HG02642 (cell line): Measurements from ENCODE around the gene STRIT1.

Source experiments
- ATAC-seq: cut with Tn5 transposase; IDR thresholded peaks from one replicate; pipeline ENCODE4 v1.9.1; 2021; ENCODE audit warnings: mild to moderate bottlenecking; ENCODE audit not compliant: unreplicated experiment, poor library complexity

Gene STRIT1

DNA sequence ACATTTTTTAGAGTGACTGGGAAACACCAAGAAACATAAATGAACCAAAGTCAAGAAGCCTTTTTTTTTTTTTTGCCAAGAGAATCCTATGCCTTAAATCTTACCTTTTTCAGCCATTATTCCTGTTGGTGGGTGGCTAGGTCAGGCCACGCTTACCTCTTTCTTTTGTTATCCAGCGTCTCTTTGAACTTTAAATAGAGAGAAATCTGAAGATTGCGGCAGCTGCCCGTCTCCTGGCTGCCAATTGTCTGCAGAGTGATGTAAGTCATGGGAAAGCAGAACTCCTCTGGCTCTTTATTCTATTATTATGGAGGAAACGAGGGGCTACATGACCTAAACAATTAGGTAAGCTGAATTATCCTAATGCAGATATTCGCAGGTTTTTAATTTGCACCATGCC, at the start of gene STRIT1:
Gene STRIT1 (minus strand): TSS at position 168 of the 400 bp plus-strand sequence.
- ATAC-seq = no peak

DNA sequence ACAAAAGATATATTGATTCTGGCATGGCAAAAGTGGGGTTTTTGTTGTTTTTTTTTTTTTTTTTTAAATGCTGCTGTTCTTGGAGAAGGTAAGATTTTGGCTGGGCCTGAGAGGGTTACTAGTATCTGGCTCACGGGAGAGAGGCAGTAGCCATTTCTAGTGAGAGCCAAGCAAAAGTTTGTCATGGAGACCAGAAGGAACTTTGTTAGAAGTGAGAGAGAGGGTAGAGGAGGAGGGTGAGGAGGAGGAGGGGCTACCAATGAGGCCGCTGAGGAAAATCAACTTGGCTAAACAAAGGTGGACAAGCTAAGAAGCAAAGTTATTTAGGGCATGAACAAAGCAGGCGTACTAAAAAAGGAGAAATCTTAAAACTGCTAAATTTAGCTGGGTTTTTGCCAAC, 48.9 kb upstream of the STRIT1 start:
- no peak for ATAC-seq

DNA sequence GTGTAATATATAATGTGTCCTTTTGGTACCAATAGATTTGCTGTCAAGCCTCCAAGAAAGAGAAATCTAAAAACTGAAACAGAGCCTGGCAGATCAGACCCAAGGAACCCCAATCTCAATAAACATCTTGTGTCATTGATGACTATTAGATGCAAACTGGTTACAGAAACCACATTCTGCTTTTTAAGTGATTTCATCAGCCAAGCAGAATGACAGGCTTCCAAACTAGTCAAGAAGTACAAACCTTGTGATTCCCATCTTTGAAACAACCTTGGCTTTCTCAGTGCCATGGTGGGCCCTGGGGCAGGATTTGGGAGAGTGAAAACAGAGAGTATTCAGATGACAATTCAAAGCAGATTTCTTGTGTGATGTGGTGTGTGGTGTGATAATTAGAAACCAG, 45.6 kb upstream of the STRIT1 start:
- ATAC-seq = no peak

DNA sequence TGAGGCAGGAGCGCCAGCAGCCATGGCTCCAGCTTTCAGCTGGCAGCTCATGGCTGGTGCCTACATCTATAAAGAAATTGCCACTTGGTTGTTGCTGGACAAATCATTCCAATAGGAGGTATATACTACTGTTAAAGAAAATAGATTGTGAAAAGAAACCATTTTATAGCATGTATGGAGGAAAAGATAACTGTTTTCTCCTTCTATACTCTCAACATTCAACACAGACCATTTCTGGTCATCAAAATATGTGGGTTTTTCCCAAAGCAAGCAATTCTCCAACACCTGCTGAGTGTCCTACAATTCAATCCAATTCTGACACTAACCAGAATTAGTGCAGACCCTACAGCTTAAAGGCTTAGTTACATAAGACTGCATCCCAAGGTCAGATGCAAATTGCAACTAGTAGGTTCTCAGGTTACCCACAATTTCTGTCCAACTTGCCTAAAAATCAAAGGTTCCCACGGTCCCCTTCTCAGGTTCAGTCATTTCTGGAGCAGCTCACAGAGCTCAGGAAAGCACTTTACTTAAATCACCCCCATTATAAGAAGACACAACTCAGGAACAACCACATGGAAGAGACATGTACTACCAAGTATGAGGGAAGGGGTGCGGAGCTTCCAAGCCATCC, 42.4 kb upstream of the STRIT1 start:
- ATAC-seq = no peak

DNA sequence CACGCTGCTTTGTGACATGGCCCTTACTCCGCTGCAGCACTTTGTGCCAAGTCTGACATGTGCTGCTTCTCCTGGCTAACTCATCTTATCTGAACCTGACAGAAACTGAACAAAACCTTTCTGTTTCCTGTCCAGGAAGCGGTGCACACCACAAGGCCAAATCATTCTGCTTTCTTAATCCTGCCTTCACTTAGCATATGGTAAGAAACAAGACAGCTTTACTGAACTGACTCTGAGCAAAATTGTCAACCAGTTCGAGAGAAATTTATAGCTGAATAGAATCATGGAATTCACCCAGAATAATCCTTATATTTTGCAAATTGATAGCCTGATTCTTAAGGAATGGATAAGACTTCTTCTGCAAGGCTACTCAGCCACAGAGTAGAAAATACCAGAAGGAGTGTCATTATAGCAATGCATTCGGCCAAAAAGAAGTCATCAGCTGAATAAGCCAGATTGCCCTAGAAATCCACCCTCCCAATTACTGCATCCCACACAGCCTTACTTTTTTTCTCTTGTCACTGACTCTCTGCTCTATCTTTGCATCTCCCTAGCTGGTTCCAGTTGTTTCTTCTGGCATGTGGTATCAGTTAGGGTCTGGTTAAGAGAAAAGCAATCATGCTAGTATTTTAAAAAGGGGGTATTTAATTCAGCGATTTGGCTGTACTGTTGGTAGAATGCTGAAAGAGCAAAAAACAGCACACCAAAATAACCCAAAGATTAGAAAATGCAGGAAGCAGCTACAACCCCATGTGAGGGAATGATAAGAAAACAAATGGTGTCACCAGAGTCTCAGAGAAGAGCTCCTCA, 41.6 kb upstream of the STRIT1 start:
- ATAC-seq = peak; percentile 87

DNA sequence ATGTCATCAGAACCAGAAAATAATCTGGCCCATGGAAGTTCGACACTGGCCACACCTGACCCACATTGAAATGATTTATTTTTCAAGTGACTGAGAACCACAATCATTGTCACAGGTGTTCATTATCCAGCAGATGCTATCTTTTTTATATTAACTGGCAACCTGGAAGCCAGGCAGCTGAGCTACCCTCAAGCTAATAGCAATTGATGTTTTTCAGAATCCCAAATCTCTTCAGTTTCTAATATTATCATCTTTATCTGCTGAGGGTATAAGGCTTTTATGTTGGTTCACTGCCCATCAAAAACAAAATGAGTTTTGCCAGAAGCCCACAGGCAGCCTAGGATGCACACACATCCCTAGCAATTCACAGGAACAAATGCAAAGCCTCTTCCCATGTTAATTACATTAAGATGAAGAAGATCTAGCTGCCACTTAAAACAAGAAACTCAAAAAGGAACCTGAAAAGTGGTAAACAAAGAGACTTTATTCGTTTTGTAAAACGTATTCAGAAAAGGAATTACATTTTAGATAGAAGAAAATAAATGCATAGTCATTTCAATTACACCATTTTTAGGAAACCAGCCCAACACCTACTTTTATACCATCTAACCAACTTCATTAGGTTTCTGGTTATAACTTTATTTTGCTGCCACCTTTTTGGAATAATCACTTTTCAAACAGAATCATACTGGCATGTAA, 40.9 kb upstream of the STRIT1 start:
- no peak for ATAC-seq

DNA sequence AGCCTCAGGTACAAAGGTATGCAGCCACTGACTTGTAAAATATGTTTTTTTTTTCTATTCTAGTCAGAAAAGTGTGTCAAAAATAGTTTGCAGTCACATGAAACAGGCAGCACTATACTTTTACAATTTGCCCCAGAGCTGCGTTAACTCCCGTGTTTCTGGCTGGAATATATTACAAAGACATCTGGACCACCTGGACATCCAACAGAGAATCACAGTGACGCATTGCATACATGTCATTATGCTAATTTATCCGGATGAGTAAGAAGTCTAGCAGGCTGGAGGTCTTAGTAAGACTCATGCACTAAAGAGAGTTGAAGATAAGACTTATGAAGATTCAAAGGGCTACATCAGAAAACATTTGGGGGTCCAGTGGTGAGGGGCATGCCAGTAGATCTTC, 39.2 kb upstream of the STRIT1 start:
- ATAC-seq = no peak

DNA sequence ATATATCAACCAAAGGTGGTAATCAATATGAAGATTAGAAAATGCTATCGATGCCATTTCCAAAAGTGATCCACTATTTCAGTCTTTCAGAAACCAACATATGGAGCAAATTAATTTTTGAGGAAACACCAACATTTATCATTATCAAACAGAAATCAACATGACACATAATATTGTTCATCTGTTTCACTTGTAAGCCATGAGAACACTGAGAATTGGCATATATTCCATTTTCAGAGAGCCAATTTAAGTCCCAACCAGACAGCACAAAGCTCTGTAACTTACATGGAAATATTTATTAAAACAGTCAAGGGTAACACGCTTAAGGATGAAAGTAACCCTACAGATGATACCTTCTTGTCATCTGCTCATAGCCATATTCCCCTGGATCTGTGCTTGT, 37.6 kb upstream of the STRIT1 start:
- no peak for ATAC-seq

DNA sequence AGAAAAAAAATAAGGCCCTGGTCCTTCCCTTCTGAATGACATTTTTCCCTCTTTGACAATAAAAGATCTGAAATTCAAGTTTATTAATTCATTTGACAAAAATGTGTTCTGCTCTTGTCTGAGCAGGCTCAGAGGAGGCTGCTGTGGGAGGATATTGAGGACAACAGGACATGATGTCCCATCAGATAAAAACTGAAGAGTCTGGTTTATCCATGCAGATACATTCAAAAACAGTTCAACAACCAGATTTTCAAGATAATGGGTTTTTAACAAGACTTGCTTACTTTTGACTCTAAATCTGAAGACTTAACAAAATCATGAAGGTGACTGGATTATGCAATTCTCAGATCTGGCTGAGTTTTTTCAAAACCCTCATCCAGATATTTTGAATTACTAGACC, 36.9 kb upstream of the STRIT1 start:
- ATAC-seq = no peak

DNA sequence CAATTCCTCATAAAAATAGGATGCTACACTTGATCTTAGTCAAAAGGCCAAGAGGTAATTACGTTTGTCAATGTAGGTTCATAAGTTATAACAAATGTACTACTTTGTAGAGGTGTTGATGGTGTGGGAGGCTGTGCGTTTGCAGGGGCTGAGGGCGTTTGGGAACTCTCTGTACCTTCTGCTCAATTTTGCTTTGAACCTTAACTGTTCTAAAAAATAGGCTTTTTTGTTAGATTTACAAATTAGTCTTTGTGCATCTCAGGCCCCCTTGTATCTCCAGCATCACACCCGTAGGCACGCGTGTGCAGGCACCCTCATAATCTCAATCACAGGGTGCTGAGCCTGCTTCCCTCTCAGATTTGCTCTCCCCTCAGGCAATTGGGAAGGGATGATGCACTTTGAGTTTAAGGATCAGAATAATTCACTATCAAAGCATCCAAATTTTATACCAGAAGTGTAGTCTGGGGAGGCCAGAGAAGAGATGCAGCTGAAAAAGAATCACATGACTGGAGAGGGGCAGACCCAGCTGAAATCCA, 36.1 kb upstream of the STRIT1 start:
- no peak for ATAC-seq

DNA sequence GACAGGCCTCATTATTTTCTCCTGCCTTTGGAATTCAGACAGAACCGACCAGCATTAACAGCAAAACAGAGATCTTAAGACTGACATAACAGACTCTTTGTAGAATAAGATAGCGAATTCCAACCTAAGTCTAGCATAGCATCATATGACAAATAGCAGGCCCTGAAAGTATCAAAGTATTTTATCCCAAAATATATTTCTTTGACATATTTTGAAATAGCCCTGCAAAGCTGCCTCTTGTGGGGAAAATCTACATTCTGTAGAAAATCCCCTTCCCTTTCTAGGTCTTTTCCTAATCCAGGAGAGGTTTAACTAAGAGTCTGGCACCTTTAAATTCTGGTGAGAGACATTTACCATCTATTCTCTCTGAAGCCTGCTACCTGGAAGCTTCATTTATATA, 34.4 kb upstream of the STRIT1 start:
- no peak for ATAC-seq

DNA sequence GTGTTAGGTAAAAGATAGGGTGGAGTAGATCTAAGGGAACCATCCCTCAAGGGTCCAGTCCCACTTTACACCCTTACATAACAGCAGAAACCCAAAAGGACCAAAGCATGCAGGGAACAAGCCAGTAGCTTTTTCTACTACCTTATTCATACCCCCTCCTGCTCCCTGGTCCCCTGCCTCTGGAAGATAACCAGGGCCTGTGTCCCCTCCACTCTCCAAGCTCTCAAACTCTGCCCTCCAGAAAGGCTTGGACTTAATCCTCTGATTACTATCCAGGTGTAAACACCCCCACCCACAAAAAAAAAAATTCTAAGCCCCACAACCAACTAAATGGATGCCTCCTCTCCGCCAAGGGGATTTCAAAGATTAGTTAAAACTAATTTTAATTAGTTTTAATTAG, 33.9 kb upstream of the STRIT1 start:
- ATAC-seq = no peak

DNA sequence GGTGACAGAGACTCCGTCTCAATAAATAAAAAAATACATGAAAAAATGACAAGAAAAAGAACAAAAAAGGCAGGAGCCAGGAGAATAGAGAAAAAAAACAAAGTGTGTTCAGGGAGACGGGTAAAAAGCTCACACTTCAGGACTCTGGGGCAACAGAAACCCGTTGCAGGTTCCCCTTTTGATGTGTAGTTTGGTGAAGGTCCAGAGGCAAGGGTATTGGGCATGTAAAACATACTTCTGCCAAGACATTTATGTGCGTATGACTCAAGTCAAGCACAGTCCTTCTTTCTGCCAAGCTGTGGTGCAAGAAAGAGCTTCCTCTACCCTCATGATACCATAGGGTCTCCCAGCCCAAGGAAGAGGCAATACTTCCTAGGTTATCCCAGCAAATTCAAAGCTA, 33.4 kb upstream of the STRIT1 start:
- no peak for ATAC-seq

DNA sequence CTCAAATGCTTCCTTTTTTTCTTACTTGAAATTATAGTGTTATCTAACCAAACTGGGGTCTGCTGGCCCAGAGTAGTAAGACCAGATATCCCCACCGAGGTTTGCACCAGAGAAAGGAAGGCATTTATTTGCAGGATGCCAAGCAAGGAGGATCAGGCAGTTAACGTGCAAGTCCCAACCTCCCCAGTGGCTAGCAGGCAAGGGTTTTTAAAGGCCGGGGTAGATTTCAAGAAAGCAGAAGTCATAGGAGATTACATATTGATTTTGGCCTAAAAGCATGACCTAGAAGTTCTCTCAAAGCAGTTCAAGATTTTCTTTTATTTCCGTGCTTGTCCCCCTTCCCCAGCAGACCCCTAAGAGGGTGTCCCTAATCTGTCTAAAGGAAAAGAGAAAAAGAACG, 32.8 kb upstream of the STRIT1 start:
- no peak for ATAC-seq

DNA sequence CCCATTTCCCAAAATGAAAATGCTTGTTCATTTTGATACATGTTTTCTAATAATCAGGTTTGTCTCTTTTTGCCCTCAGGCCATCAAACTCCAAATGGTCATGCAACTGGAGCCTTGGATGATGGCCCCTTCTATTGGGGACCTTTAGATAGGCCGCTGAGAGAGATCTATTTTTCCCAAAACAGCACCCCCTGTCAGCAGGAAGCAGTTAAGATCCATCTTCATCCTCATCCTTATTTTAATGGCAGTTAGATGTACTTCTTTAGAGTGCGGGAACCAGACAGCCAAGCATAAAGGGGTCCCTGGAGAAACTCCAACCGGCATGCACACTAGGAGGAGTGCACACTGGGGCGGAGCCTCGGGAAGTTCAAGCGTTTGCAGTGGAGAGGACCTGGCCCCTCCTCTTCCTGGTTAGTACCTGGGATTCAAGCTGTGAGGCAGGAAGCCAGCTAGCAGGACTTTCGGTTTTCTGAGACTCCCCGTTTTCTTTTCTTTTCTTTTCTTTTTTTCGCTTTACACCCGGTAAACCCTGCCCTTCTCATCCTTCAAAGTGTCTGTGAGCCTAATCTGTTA, 31.9 kb upstream of the STRIT1 start:
- no peak for ATAC-seq

DNA sequence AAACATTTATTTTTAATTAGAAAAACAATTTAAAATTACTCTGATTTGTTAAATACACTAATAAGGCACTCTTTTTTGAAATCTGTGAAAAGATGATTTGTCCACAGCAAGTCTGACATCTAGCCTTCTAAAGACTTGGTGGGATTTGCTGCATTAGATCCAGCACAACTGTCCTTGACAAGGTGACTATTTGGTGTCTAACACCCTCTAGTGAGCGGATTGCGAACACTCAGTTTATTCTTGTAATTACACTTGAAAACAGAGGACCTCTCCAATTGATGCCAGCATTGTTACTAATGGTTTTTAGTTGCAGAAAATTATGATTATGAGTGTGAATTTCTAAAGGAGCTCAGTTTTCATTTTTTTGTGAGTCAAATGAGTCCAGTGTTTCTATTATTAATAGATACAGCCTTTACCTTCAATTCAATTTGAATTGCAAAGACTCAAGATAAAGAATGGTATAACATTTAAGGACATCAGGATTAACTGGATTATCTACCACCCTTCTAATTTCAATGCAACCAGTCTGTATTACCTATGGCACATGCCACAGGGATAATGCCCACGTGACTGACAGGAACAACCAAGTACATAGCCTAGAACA, 29.7 kb upstream of the STRIT1 start:
- ATAC-seq = peak; percentile 83

DNA sequence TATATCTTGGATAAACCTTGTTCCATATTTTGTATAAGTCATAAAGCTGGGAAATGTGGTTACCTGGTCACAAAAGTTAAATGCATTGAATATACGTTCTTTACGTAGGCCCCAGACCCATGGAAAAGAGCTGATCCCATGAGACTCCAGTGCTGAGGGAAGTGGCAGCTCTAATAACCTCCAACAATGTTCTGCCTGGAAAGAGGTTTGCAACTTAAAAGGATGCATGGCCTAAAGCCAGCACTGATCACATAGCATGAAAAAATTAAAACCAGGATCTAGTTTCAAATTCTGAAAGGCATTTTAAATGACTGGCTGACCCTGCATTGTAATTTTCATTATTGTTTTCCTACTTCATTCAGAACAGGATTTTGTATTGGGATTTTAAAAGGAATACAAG, 27.9 kb upstream of the STRIT1 start:
- no peak for ATAC-seq

DNA sequence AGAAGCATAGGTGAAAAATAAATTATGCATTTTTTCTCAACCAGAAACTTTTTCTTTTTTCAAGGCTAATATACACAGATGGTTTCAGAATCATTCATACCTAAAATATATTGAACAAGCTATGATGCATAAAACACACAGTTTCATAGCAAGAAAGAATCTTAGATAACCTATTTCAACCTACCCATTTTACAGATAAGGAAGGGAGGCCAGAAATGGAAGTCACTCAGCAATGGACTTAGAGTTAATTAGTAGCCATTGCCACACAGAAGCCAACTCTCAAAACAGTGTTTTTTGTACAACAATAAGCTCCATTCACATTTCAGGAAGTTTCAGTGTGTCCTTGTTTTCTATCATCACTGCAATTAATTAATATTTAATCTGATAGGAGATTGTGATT, 27.5 kb upstream of the STRIT1 start:
- no peak for ATAC-seq

DNA sequence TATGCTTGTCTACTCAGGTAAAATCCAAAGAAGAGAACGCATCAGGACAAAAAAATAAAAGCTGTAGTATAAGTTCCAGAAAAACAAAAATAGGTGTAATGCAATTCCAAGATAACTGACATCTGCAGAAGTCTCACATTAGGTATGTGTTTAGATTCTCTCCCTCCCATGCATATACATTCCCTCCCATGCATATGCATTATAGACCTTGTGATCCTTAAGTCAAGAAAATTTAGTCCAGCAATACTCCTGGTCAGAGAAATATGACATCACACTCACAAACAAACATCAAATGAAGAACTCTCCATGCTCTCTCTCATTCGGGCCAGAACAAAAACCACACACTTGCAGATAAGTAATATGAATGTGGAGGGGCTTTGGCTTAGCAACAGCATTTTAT, 25.3 kb upstream of the STRIT1 start:
- ATAC-seq = no peak

DNA sequence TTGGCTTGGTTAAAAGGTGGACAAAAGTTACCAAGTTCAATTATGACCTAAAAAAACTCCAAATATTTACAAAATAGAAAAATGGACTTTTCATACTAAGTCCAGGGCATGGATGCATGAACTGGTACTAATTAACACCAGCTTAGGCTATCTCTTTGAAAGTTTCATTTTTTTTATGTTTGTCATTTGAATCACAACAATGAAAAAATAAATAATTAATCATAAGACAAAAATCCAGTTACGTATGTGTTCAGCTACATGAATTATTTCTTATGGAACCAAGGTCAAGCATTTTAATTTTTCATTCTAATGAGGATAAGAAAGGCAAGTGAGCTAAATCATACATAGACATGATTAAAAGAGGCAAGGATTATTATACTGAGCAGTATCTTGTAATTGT, 23.7 kb upstream of the STRIT1 start:
- no peak for ATAC-seq

DNA sequence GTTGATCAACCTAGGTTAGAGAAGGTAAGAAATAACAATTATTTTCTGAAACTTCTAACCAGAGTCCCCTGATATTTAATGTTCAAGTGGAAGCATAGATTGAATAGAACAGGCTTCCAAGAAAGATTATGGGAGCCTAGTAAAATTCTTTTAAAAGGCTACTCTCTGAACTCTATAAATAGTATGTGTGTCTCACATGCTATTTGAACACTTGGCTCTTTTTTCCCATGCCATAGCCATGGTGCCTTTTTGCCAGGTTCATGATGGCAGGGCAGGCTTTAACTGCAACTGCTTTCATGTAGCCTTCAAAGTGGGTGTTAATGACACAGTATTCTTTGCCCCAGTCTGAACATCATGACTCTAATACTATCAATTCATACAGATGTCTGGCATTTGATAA, 22.9 kb upstream of the STRIT1 start:
- no peak for ATAC-seq
